HG02885 (cell line): Measurements from ENCODE around the gene AACS.
"Not testable (repeated sequence)": the region's sequence is repeated elsewhere in the genome, so short reads cannot be mapped to it uniquely, and the experiment has no call there.

Source experiments
- ATAC-seq: cut with Tn5 transposase; IDR thresholded peaks from one replicate; pipeline ENCODE4 v1.9.1; 2021; ENCODE audit warnings: mild to moderate bottlenecking; ENCODE audit not compliant: unreplicated experiment, poor library complexity

Gene AACS

GRCh38 chr12:125114365-125115141 lies 49.3 kb downstream of the AACS start:
- peak; percentile 42 for ATAC-seq

- ATAC-seq, result no peak
Measured at GRCh38 chr12:125120566-125120965, 55.3 kb downstream of the AACS start.

GRCh38 chr12:125121106-125121505 lies 55.9 kb downstream of the AACS start:
- no peak for ATAC-seq

- ATAC-seq, result no peak
Measured at GRCh38 chr12:125122668-125123067, 57.4 kb downstream of the AACS start.

- no peak for ATAC-seq
Measured at GRCh38 chr12:125124320-125124966, 59.2 kb downstream of the AACS start.

- ATAC-seq, result no peak
Measured at GRCh38 chr12:125125271-125125670, 60.0 kb downstream of the AACS start.

- no peak for ATAC-seq
Measured at GRCh38 chr12:125128439-125129178, 63.4 kb downstream of the AACS start.

GRCh38 chr12:125129179-125129571 lies 63.9 kb downstream of the AACS start:
- ATAC-seq, result no peak

GRCh38 chr12:125129591-125130255 lies 64.5 kb downstream of the AACS start:
- no peak for ATAC-seq

GRCh38 chr12:125131958-125132357 lies 66.7 kb downstream of the AACS start:
- no peak for ATAC-seq

GRCh38 chr12:125132698-125133400 lies 67.6 kb downstream of the AACS start:
- ATAC-seq, result no peak

- ATAC-seq, result no peak
Measured at GRCh38 chr12:125133616-125134015, 68.4 kb downstream of the AACS start.

GRCh38 chr12:125134576-125134975 lies 69.3 kb downstream of the AACS start:
- no peak for ATAC-seq

- ATAC-seq, result no peak
Measured at GRCh38 chr12:125135906-125136305, 70.7 kb downstream of the AACS start.

GRCh38 chr12:125136702-125137101 lies 71.5 kb downstream of the AACS start:
- ATAC-seq, result no peak

GRCh38 chr12:125137766-125138344 lies 72.6 kb downstream of the AACS start:
- no peak for ATAC-seq

- no peak for ATAC-seq
Measured at GRCh38 chr12:125140279-125141209, 75.3 kb downstream of the AACS start.

- ATAC-seq, result not testable (repeated sequence)
Measured at GRCh38 chr12:125141210-125141573, 76.0 kb downstream of the AACS start.

- ATAC-seq, result no peak
Measured at GRCh38 chr12:125142601-125143000, 77.4 kb downstream of the AACS start.
